Loucy (cell line): ENCODE results near the gene CSNK2A2.

Experiments used
- H2AFZ ChIP-seq: fragments of 200-600 bp; sonication (generic); 2 replicates; pipeline ENCODE4 v1.6.0; 2016; ENCODE audit warnings: antibody characterized with exemption, mild to moderate bottlenecking, low read length, moderate library complexity
- H3F3A ChIP-seq: fragments of 200-600 bp; 2 replicates; pipeline ENCODE4 v1.6.0; 2016; ENCODE audit warnings: antibody characterized with exemption, low read depth, mild to moderate bottlenecking
- H3K27me3 ChIP-seq: fragments of 200-600 bp; sonication (generic); 2 replicates; pipeline ENCODE4 v1.6.1; 2014; ENCODE audit warnings: low read length, mild to moderate bottlenecking; ENCODE audit not compliant: insufficient read depth, poor library complexity, severe bottlenecking
- H3K36me3 ChIP-seq: fragments of 200-600 bp; sonication (generic); 2 replicates; pipeline ENCODE4 v1.6.1; 2016; ENCODE audit warnings: low read length; ENCODE audit not compliant: insufficient read depth
- H3K4me1 ChIP-seq: fragments of 200-600 bp; sonication (generic); 2 replicates; pipeline ENCODE4 v1.5.1; 2014; ENCODE audit warnings: low read length, mild to moderate bottlenecking; ENCODE audit not compliant: insufficient read depth, poor library complexity, severe bottlenecking
- H3K4me2 ChIP-seq: fragments of 200-600 bp; sonication (generic); 2 replicates; pipeline ENCODE4 v1.6.0; 2014; ENCODE audit warnings: antibody characterized with exemption, low read length, low read depth, mild to moderate bottlenecking; ENCODE audit not compliant: poor library complexity, severe bottlenecking
- H3K4me3 ChIP-seq: fragments of 200-600 bp; sonication (generic); 2 replicates; pipeline ENCODE4 v1.5.1; 2014; ENCODE audit warnings: low read length, mild to moderate bottlenecking, mixed read lengths; ENCODE audit not compliant: poor library complexity, severe bottlenecking
- H3K79me2 ChIP-seq: fragments of 200-600 bp; sonication (generic); 2 replicates; pipeline ENCODE4 v1.6.1; 2014; ENCODE audit warnings: low read length; ENCODE audit not compliant: insufficient read depth
- H3K9ac ChIP-seq: fragments of 200-600 bp; sonication (generic); 2 replicates; pipeline ENCODE4 v1.6.0; 2014; ENCODE audit warnings: mild to moderate bottlenecking, low read depth, low read length, moderate library complexity; ENCODE audit not compliant: poor library complexity, severe bottlenecking
- H3K9me2 ChIP-seq: fragments of 200-600 bp; sonication (generic); replicated peaks from 2 replicates; pipeline ENCODE4 v1.6.1; 2016; ENCODE audit warnings: low read depth, low read length, mixed read lengths
- H3K9me3 ChIP-seq: fragments of 200-600 bp; sonication (generic); 2 replicates; pipeline ENCODE4 v1.6.1; 2014; ENCODE audit warnings: mild to moderate bottlenecking, antibody characterized with exemption, low read length, low read depth; ENCODE audit not compliant: insufficient read depth
- H4K20me1 ChIP-seq: fragments of 200-600 bp; sonication (generic); 2 replicates; pipeline ENCODE4 v1.6.0; 2014; ENCODE audit warnings: antibody characterized with exemption, low read length, mild to moderate bottlenecking; ENCODE audit not compliant: insufficient read depth, poor library complexity, severe bottlenecking
- CTCF ChIP-seq: fragments of 200-600 bp; sonication (generic); conservative IDR thresholded peaks from 2 replicates; pipeline ENCODE4 v1.5.1; 2014; ENCODE audit warnings: mild to moderate bottlenecking, antibody characterized with exemption, low read length
- EZH2phosphoT487 ChIP-seq: fragments of 200-600 bp; IDR thresholded peaks from 2 replicates; pipeline ENCODE4 v1.6.1; 2018; ENCODE audit warnings: antibody characterized with exemption, mild to moderate bottlenecking, moderate library complexity, borderline replicate concordance

CSNK2A2 gene

DNA sequence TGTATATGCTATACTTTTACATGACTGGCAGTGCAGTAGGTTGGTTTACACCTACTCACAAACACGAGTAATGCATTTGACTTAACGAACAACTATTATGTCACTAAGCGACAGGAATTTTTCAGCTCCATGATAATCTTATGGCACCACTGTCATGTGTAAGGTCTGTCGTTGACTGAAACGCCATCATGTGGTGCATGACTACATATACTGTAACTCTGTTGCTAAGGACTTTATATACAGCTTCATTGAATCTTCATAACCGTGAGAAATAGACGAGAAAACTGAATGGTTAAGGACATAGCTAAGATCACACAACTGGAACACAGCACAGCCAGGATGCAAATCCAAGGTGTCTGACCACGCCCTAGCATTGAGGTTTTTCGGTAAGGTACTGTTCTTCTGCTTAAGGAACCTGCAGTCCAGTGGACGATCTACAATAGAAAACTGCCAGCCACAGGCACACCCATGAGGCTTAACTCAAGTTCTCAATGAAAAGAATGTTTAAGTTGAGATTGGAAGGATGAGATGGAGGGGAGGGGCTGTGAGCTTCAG is 72.0 kb downstream of the CSNK2A2 start:
- Histone ChIP-seq H3K9me3 (no peaks in the 10 kb centered on the region), H4K20me1 (peaks cover 70% of the 10 kb centered on the region), H3F3A (0 out of 2 replicates have a peak, but pooled peaks cover 3% of the 10 kb centered on the region), H3K4me2 (peak overlapping the region; percentile 99), H3K9me2 (no peaks in the 10 kb centered on the region), H3K4me3 (peak overlapping the region; percentile 98), H3K9ac (peak overlapping the region; percentile 28), H2AFZ (no peak overlapping the region), H3K36me3 (no peaks in the 10 kb centered on the region), H3K4me1 (peaks cover 51% of the 10 kb centered on the region), H3K27me3 (no peaks in the 10 kb centered on the region), H3K79me2 (peaks cover 76% of the 10 kb centered on the region)
- peak; percentile 26; the same call in 1 of the 2 replicates for TF ChIP-seq CTCF
- no peak for TF ChIP-seq EZH2phosphoT487

GRCh38 chr16:58125041-58125440 is 72.9 kb downstream of the CSNK2A2 start:
- Histone ChIP-seq H3K4me3 (peak overlapping the region; percentile 98), H3K9me2 (no peaks in the 10 kb centered on the region), H2AFZ (no peak overlapping the region), H3K4me2 (peak overlapping the region; percentile 99), H3K9me3 (no peaks in the 10 kb centered on the region), H3K27me3 (no peaks in the 10 kb centered on the region), H4K20me1 (peaks cover 78% of the 10 kb centered on the region), H3F3A (0 out of 2 replicates have a peak, but pooled peaks cover 3% of the 10 kb centered on the region), H3K4me1 (peaks cover 58% of the 10 kb centered on the region), H3K36me3 (no peaks in the 10 kb centered on the region), H3K79me2 (peaks cover 84% of the 10 kb centered on the region), H3K9ac (no peak overlapping the region)
- TF ChIP-seq CTCF, result no peak
- no peak for TF ChIP-seq EZH2phosphoT487

- Histone ChIP-seq H3K4me1 (peaks cover 58% of the 10 kb centered on the region), H4K20me1 (peaks cover 80% of the 10 kb centered on the region), H3K27me3 (no peaks in the 10 kb centered on the region), H3K9me2 (no peaks in the 10 kb centered on the region), H3K9ac (peak overlapping the region; percentile 38), H2AFZ (no peak overlapping the region), H3F3A (0 out of 2 replicates have a peak, but pooled peaks cover 3% of the 10 kb centered on the region), H3K79me2 (peaks cover 89% of the 10 kb centered on the region), H3K36me3 (no peaks in the 10 kb centered on the region), H3K4me2 (peak overlapping the region; percentile 99), H3K4me3 (peak overlapping the region; percentile 55), H3K9me3 (no peaks in the 10 kb centered on the region)
- TF ChIP-seq EZH2phosphoT487, result no peak
- no peak for TF ChIP-seq CTCF
These were observed 73.3 kb downstream of the CSNK2A2 start for GRCh38 chr16:58124601-58124915.
